OCI-LY1 (cell line): ENCODE data around the gene DHRS7.

Source experiments
- EZH2 ChIP-seq: fragments of 200-600 bp; sonication (generic), shearing (Covaris generic); IDR thresholded peaks from 2 replicates; pipeline ENCODE4 v1.8.0; 2017; ENCODE audit warnings: borderline replicate concordance, mixed run types, mild to moderate bottlenecking, antibody characterized with exemption, low read length, moderate library complexity, mixed read lengths
- TF ChIP-seq, protein P1 (sequence below): fragments of 200-600 bp; sonication (generic), shearing (Covaris generic); IDR thresholded peaks from 2 replicates; pipeline ENCODE4 v1.5.1; 2017; ENCODE audit warnings: mild to moderate bottlenecking, antibody characterized with exemption, low read length, moderate library complexity, mixed read lengths

GRCh38 chr14:60195179-60195810 lies 30.1 kb upstream of the DHRS7 start:
- TF ChIP-seq, protein P1, sequence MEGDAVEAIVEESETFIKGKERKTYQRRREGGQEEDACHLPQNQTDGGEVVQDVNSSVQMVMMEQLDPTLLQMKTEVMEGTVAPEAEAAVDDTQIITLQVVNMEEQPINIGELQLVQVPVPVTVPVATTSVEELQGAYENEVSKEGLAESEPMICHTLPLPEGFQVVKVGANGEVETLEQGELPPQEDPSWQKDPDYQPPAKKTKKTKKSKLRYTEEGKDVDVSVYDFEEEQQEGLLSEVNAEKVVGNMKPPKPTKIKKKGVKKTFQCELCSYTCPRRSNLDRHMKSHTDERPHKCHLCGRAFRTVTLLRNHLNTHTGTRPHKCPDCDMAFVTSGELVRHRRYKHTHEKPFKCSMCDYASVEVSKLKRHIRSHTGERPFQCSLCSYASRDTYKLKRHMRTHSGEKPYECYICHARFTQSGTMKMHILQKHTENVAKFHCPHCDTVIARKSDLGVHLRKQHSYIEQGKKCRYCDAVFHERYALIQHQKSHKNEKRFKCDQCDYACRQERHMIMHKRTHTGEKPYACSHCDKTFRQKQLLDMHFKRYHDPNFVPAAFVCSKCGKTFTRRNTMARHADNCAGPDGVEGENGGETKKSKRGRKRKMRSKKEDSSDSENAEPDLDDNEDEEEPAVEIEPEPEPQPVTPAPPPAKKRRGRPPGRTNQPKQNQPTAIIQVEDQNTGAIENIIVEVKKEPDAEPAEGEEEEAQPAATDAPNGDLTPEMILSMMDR, result peak; percentile 83
- no peak for TF ChIP-seq EZH2
